Astrocyte (in vitro differentiated cells and primary cell): ENCODE data around the gene GALT. TPM values are rescaled to one million over a fixed set of nuclear protein-coding genes. Genes with fewer than 3 reads are reported as not detected.
"Not testable (repeated sequence)": the region's sequence is repeated elsewhere in the genome, so short reads cannot be mapped to it uniquely, and the experiment has no call there.

Experiments used
- DNase-seq: peaks from one replicate; pipeline ENCODE4 v3.0.0-alpha.2; 2010; ENCODE audit warnings: low read depth
- FAIRE-seq: peaks from 2 replicates; lab custom pipeline; 2011; peaks lifted over from hg19 to GRCh38; lab: Jason Lieb, UNC
- H2AFZ ChIP-seq: 2 replicates; pipeline ENCODE4 v1.6.0; 2012; ENCODE audit warnings: low read depth, low read length, inconsistent platforms
- H3K27ac ChIP-seq: 2 replicates; pipeline ENCODE4 v1.5.1; 2011; ENCODE audit warnings: low read depth, low read length, inconsistent platforms
- H3K27me3 ChIP-seq: 2 replicates; pipeline ENCODE4 v1.6.0; 2011; ENCODE audit warnings: low read length, inconsistent platforms; ENCODE audit not compliant: insufficient read depth
- H3K36me3 ChIP-seq: 2 replicates; pipeline ENCODE4 v1.5.1; 2011; ENCODE audit warnings: low read length, inconsistent platforms; ENCODE audit not compliant: insufficient read depth
- H3K4me1 ChIP-seq: 2 replicates; pipeline ENCODE4 v1.5.1; 2011; ENCODE audit warnings: low read length, inconsistent platforms; ENCODE audit not compliant: insufficient read depth
- H3K4me2 ChIP-seq: 2 replicates; pipeline ENCODE4 v1.6.0; 2012; ENCODE audit warnings: low read length, inconsistent platforms
- H3K4me3 ChIP-seq: 2 replicates; pipeline ENCODE4 v1.5.1; 2011; ENCODE audit warnings: low read depth, mild to moderate bottlenecking, low read length, inconsistent platforms; ENCODE audit not compliant: insufficient read depth
- H3K79me2 ChIP-seq: 2 replicates; pipeline ENCODE4 v1.6.0; 2012; ENCODE audit warnings: mild to moderate bottlenecking, low read length, inconsistent platforms; ENCODE audit not compliant: insufficient read depth
- H3K9ac ChIP-seq: 2 replicates; pipeline ENCODE4 v1.6.0; 2012; ENCODE audit warnings: mild to moderate bottlenecking, low read length, inconsistent platforms
- H3K9me3 ChIP-seq: 2 replicates; pipeline ENCODE4 v1.5.1; 2012; ENCODE audit warnings: low read depth, mild to moderate bottlenecking, low read length, inconsistent platforms; ENCODE audit not compliant: insufficient read depth
- H4K20me1 ChIP-seq: 2 replicates; pipeline ENCODE4 v1.6.0; 2012; ENCODE audit warnings: low read length, inconsistent platforms; ENCODE audit not compliant: insufficient read depth
- H3K27ac Mint-ChIP-seq: one replicate; pipeline ENCODE4 v1.8.0; 2021; ENCODE audit warnings: mild to moderate bottlenecking, mixed read lengths; ENCODE audit not compliant: unreplicated experiment
- H3K27me3 Mint-ChIP-seq: one replicate; pipeline ENCODE4 v1.8.0; 2021; ENCODE audit warnings: low read depth, mixed read lengths; ENCODE audit not compliant: unreplicated experiment
- H3K36me3 Mint-ChIP-seq: one replicate; pipeline ENCODE4 v1.8.0; 2021; ENCODE audit warnings: low read depth, mixed read lengths; ENCODE audit not compliant: unreplicated experiment
- H3K4me1 Mint-ChIP-seq: one replicate; pipeline ENCODE4 v1.8.0; 2021; ENCODE audit warnings: low read depth, mixed read lengths; ENCODE audit not compliant: unreplicated experiment
- H3K4me3 Mint-ChIP-seq: one replicate; pipeline ENCODE4 v1.8.0; 2021; ENCODE audit warnings: mild to moderate bottlenecking, moderate library complexity, mixed read lengths; ENCODE audit not compliant: unreplicated experiment
- H3K9me3 Mint-ChIP-seq: one replicate; pipeline ENCODE4 v1.8.0; 2021; ENCODE audit warnings: mild to moderate bottlenecking, mixed read lengths; ENCODE audit not compliant: unreplicated experiment
- CTCF ChIP-seq: IDR thresholded peaks from 2 replicates; pipeline ENCODE4 v1.5.1; 2011; ENCODE audit warnings: low read depth, mild to moderate bottlenecking, inconsistent platforms, low read length, moderate library complexity; ENCODE audit not compliant: insufficient read depth
- EZH2 ChIP-seq: IDR thresholded peaks from 2 replicates; pipeline ENCODE4 v1.6.1; 2012; ENCODE audit warnings: mild to moderate bottlenecking, low read length, inconsistent platforms; ENCODE audit not compliant: insufficient read depth
- total RNA-seq: library from RNA; stranded (reverse); gene quantifications from 2 replicates; pipeline ENCODE4 v1.2.1, GENCODE V29; 2021

GALT gene
- total RNA-seq, 1 donor from 2014 or later = 30.7 TPM

GRCh38 chr9:34638138-34638445, 8.4 kb upstream of the GALT start:
- H3K9ac ChIP-seq = peak overlapping the region; percentile 83
- H3K4me2 ChIP-seq = peak overlapping the region; percentile 99
- DNase-seq (no peak), FAIRE-seq (no peak)
- no peak overlapping the region for H3K27ac ChIP-seq
- H3K4me3 Mint-ChIP-seq = peak overlapping the region; percentile 76
- H3K4me3 ChIP-seq = peak overlapping the region; percentile 76
- TF ChIP-seq EZH2 = no peak
- no peak for TF ChIP-seq CTCF
- H3K27ac Mint-ChIP-seq = peak overlapping the region; percentile 66
- H3K27me3 Mint-ChIP-seq = no peaks in the 10 kb centered on the region
- no peaks in the 10 kb centered on the region for H3K9me3 Mint-ChIP-seq
- no peaks in the 10 kb centered on the region for H3K27me3 ChIP-seq
- peaks cover 3% of the 10 kb centered on the region for H3K36me3 Mint-ChIP-seq
- no peaks in the 10 kb centered on the region for H3K36me3 ChIP-seq
- H4K20me1 ChIP-seq = peaks cover 27% of the 10 kb centered on the region
- H3K4me1 ChIP-seq = peaks cover 16% of the 10 kb centered on the region
- H3K9me3 ChIP-seq = no peaks in the 10 kb centered on the region
- peaks cover 4% of the 10 kb centered on the region for H3K4me1 Mint-ChIP-seq
- H2AFZ ChIP-seq = peak overlapping the region; percentile 99
- H3K79me2 ChIP-seq = peaks cover 25% of the 10 kb centered on the region

- H3K36me3 Mint-ChIP-seq, H3K9me3 Mint-ChIP-seq, H3K4me3 ChIP-seq, H3K4me1 Mint-ChIP-seq, H3K27ac Mint-ChIP-seq, H3K9ac ChIP-seq, FAIRE-seq, H3K27ac ChIP-seq, H3K36me3 ChIP-seq, H2AFZ ChIP-seq, H3K9me3 ChIP-seq, H3K4me2 ChIP-seq, H3K27me3 ChIP-seq, DNase-seq, H3K27me3 Mint-ChIP-seq, H3K4me3 Mint-ChIP-seq: not testable (repeated sequence)
- Histone ChIP-seq H3K79me2 (peaks cover 25% of the 10 kb centered on the region), H4K20me1 (peaks cover 20% of the 10 kb centered on the region), H3K4me1 (peaks cover 16% of the 10 kb centered on the region)
These were observed 7.2 kb upstream of the GALT start for GRCh38 chr9:34639322-34639721.

GRCh38 chr9:34642679-34643078, 3.8 kb upstream of the GALT start:
- Histone ChIP-seq H3K4me3 (no peak overlapping the region), H4K20me1 (peaks cover 4% of the 10 kb centered on the region), H3K4me1 (peaks cover 22% of the 10 kb centered on the region), H3K9ac (no peak overlapping the region), H2AFZ (no peak overlapping the region), H3K36me3 (no peaks in the 10 kb centered on the region), H3K27me3 (no peaks in the 10 kb centered on the region), H3K79me2 (peaks cover 7% of the 10 kb centered on the region), H3K27ac (no peak overlapping the region), H3K4me2 (no peak overlapping the region), H3K9me3 (no peaks in the 10 kb centered on the region)
- FAIRE-seq (no peak), DNase-seq (no peak)
- Mint-ChIP-seq H3K27me3 (no peaks in the 10 kb centered on the region), H3K9me3 (no peaks in the 10 kb centered on the region), H3K36me3 (no peaks in the 10 kb centered on the region), H3K27ac (no peak overlapping the region), H3K4me3 (no peak overlapping the region), H3K4me1 (peaks cover 5% of the 10 kb centered on the region)
- TF ChIP-seq EZH2 (no peak), CTCF (no peak)
